GM21528 (cell line): Measurements from ENCODE around the gene CHD2.
A peak's percentile ranks its signal among the peaks of the same experiment; 100 is the strongest.

ENCODE experiments used
- ATAC-seq: cut with Tn5 transposase; IDR thresholded peaks from one replicate; pipeline ENCODE4 v1.9.1; 2021; ENCODE audit warnings: mild to moderate bottlenecking, moderate library complexity; ENCODE audit not compliant: unreplicated experiment, low FRiP score

Gene CHD2

GRCh38 chr15:92997821-92998220 is 97.7 kb downstream of the CHD2 start:
- no peak for ATAC-seq

- ATAC-seq = no peak
Measured at GRCh38 chr15:93001156-93001555, 101.0 kb downstream of the CHD2 start.

- ATAC-seq = no peak
Measured at GRCh38 chr15:93001881-93002280, 101.8 kb downstream of the CHD2 start.

GRCh38 chr15:93005133-93005532 is 105.0 kb downstream of the CHD2 start:
- no peak for ATAC-seq

- no peak for ATAC-seq
Measured at GRCh38 chr15:93007994-93008393, 107.9 kb downstream of the CHD2 start.

GRCh38 chr15:93012786-93013185 is 112.7 kb downstream of the CHD2 start:
- no peak for ATAC-seq

- no peak for ATAC-seq
Measured at GRCh38 chr15:93017526-93017925, 117.4 kb downstream of the CHD2 start.

- no peak for ATAC-seq
Measured at GRCh38 chr15:93018574-93018973, 118.5 kb downstream of the CHD2 start.

- no peak for ATAC-seq
Measured at GRCh38 chr15:93019090-93019489, 119.0 kb downstream of the CHD2 start.

- no peak for ATAC-seq
Measured at GRCh38 chr15:93019971-93020370, 119.8 kb downstream of the CHD2 start.

GRCh38 chr15:93020976-93021772 is 121.0 kb downstream of the CHD2 start:
- peak; percentile 78 for ATAC-seq

- ATAC-seq = no peak
Measured at GRCh38 chr15:93024293-93024692, 124.2 kb downstream of the CHD2 start.

GRCh38 chr15:93024716-93025624 is 124.8 kb downstream of the CHD2 start:
- no peak for ATAC-seq

- ATAC-seq = no peak
Measured at GRCh38 chr15:93025625-93025982, 125.5 kb downstream of the CHD2 start.

GRCh38 chr15:93026380-93026817 is 126.3 kb downstream of the CHD2 start:
- ATAC-seq = no peak

GRCh38 chr15:93027413-93027812 is 127.3 kb downstream of the CHD2 start:
- ATAC-seq = no peak

GRCh38 chr15:93028111-93028631 is 128.0 kb downstream of the CHD2 start:
- ATAC-seq = no peak

- no peak for ATAC-seq
Measured at GRCh38 chr15:93028632-93029213, 128.6 kb downstream of the CHD2 start.

- ATAC-seq = no peak
Measured at GRCh38 chr15:93029214-93029835, 129.2 kb downstream of the CHD2 start.

GRCh38 chr15:93029836-93030429 is 129.8 kb downstream of the CHD2 start:
- no peak for ATAC-seq
